Activated CD4-positive, alpha-beta T cell treated with anti-CD3 and anti-CD28 coated beads, Interleukin-2, amount 10 ng/mL, durations not matched to agents 7 days and 5 days (primary cell): ENCODE results near the gene YBX1. TPM values are rescaled to one million over a fixed set of nuclear protein-coding genes. Genes with fewer than 3 reads are reported as not detected.
"Not testable (repeated sequence)": the region's sequence is repeated elsewhere in the genome, so short reads cannot be mapped to it uniquely, and the experiment has no call there.

ENCODE experiments used
- CTCF ChIA-PET: fragments of 350-600 bp; sonication (Branson Sonifier 250); formaldehyde crosslinking; loops from one replicate; lab custom pipeline; 2021; ENCODE audit warnings: antibody characterized with exemption; lab: Charles Lee
- POLR2A ChIA-PET: fragments of 350-600 bp; sonication (Branson Sonifier 250); formaldehyde crosslinking; loops from one replicate; lab custom pipeline; 2021; ENCODE audit warnings: antibody characterized with exemption; lab: Charles Lee
- DNase-seq: peaks from one replicate; pipeline ENCODE4 v3.0.0-alpha.2; 2020
- H3K27ac Mint-ChIP-seq: one replicate; pipeline ENCODE4 v1.8.0; 2021; ENCODE audit warnings: mild to moderate bottlenecking, moderate library complexity, mixed read lengths
- H3K27me3 Mint-ChIP-seq: one replicate; pipeline ENCODE4 v1.8.0; 2021; ENCODE audit warnings: mixed read lengths
- H3K36me3 Mint-ChIP-seq: one replicate; pipeline ENCODE4 v1.8.0; 2021; ENCODE audit warnings: low read depth, mixed read lengths
- H3K4me1 Mint-ChIP-seq: one replicate; pipeline ENCODE4 v1.8.0; 2021; ENCODE audit warnings: mixed read lengths
- H3K4me3 Mint-ChIP-seq: one replicate; pipeline ENCODE4 v1.8.0; 2021; ENCODE audit warnings: mild to moderate bottlenecking, moderate library complexity, mixed read lengths
- H3K9me3 Mint-ChIP-seq: one replicate; pipeline ENCODE4 v1.8.0; 2021; ENCODE audit warnings: mixed read lengths
- total RNA-seq, 2 experiments: library from RNA; stranded (reverse); gene quantifications; one replicate each; pipeline ENCODE4 v1.2.3, GENCODE V29; 2021

Gene YBX1
- total RNA-seq, 2 experiments from 2014 or later = 607 to 643 TPM

DNA sequence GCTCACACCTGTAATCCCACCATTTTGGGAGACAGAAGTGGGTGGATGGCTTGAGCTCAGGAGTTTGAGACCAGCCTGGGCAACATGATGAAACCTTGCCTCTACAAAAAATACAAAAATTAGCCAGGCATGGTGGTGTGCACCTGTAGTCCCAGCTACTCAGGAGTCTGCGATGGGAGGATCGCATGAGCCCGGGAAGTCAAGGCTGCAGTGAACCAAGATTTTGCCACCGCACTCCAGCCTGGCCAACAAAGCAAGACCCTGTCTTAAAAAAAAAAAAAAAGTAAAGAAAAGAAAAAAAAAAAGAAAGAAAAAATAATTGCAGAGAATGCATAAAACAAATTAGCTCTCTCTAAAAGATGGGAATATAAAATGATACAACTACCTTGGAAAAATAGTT lies 43.6 kb downstream of the YBX1 start:
- CTCF ChIA-PET = interaction anchor here (0.6 kb wide), 2 partner anchors 244 to 1317 kb away, joined by 3 to 4 read pairs; no protein-coding TSS in a partner anchor
- not testable (repeated sequence) for H3K27ac Mint-ChIP-seq

DNA sequence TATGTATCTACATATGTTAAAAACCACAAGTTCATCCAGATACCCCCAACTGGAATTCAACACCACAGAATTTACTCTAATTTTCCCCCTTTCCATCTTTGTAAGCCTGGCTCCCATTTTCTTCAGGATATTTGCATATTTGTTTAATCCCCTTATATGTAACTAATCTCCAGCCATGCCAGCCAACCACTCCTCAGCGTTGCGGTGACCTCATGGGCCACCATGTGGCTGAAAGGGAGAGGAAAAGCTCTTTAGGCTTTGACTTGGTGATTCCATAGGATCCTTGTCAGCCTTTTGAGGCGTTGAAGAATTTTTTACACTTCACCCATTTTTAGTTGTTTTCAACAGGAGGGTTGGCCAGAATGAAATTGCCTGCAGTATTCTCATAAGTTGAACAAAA lies 47.8 kb downstream of the YBX1 start:
- H3K4me3 Mint-ChIP-seq = no peak overlapping the region
- no peaks in the 10 kb centered on the region for H3K9me3 Mint-ChIP-seq
- DNase-seq = no peak
- POLR2A ChIA-PET = no interaction called here
- no peak overlapping the region for H3K27ac Mint-ChIP-seq
- CTCF ChIA-PET = no interaction called here
- no peaks in the 10 kb centered on the region for H3K27me3 Mint-ChIP-seq
- H3K36me3 Mint-ChIP-seq = no peaks in the 10 kb centered on the region
- no peaks in the 10 kb centered on the region for H3K4me1 Mint-ChIP-seq

More for the DNA sequence above, 43.6 kb downstream of the YBX1 start:
- DNase-seq, H3K9me3 Mint-ChIP-seq, H3K36me3 Mint-ChIP-seq, H3K4me1 Mint-ChIP-seq, H3K27me3 Mint-ChIP-seq, H3K4me3 Mint-ChIP-seq, POLR2A ChIA-PET: not testable (repeated sequence)

- Mint-ChIP-seq H3K27me3 (no peaks in the 10 kb centered on the region), H3K9me3 (no peaks in the 10 kb centered on the region), H3K36me3 (no peaks in the 10 kb centered on the region), H3K4me1 (no peaks in the 10 kb centered on the region), H3K27ac (no peak overlapping the region), H3K4me3 (no peak overlapping the region)
- CTCF ChIA-PET = no interaction called here
- DNase-seq = peak; percentile 22
- POLR2A ChIA-PET = no interaction called here
Observed at GRCh38 chr1:42730988-42731387, 48.8 kb downstream of the YBX1 start.

- no peak for DNase-seq
- H3K9me3 Mint-ChIP-seq = no peaks in the 10 kb centered on the region
- H3K27me3 Mint-ChIP-seq = no peaks in the 10 kb centered on the region
- H3K27ac Mint-ChIP-seq = no peak overlapping the region
- H3K4me1 Mint-ChIP-seq = peaks cover 4% of the 10 kb centered on the region
- POLR2A ChIA-PET = no interaction called here
- no peaks in the 10 kb centered on the region for H3K36me3 Mint-ChIP-seq
- H3K4me3 Mint-ChIP-seq = no peak overlapping the region
- CTCF ChIA-PET = no interaction called here
Observed at GRCh38 chr1:42731585-42731984, 49.4 kb downstream of the YBX1 start.

DNA sequence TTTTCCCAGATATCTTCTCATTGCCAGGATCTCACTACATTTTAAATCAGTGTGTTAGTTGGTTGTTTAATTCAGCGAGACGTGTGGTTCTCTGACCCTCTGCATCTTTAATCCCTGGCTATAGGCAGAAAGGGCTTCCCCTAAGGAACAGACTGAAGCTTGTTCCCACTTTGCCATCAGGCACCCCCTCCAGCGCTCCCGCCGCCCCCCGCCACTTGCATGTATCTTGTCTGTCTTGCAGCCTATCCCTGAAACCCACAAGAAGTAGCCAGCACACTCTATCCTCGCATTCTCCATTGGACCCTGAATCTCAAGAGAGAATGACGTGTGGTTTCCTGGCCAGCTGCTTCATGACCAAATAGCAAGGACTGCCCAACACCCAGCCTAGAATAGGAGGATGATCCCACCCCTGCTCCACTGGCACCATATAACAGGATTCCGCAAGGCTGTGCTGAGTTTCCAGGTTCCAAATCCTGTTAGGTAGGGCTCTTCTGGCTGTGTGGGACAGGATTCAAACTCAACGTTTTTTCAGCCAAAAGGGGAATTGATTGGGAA lies 50.0 kb downstream of the YBX1 start:
- Mint-ChIP-seq H3K27ac (no peak overlapping the region), H3K4me3 (no peak overlapping the region), H3K36me3 (no peaks in the 10 kb centered on the region), H3K9me3 (no peaks in the 10 kb centered on the region), H3K27me3 (no peaks in the 10 kb centered on the region), H3K4me1 (peaks cover 10% of the 10 kb centered on the region)
- ChIA-PET POLR2A (no interaction called here), CTCF (interaction anchor here (1.2 kb wide), 1 partner anchor 15 kb away, joined by 3 read pairs; no protein-coding TSS in a partner anchor)
- DNase-seq = no peak

DNA sequence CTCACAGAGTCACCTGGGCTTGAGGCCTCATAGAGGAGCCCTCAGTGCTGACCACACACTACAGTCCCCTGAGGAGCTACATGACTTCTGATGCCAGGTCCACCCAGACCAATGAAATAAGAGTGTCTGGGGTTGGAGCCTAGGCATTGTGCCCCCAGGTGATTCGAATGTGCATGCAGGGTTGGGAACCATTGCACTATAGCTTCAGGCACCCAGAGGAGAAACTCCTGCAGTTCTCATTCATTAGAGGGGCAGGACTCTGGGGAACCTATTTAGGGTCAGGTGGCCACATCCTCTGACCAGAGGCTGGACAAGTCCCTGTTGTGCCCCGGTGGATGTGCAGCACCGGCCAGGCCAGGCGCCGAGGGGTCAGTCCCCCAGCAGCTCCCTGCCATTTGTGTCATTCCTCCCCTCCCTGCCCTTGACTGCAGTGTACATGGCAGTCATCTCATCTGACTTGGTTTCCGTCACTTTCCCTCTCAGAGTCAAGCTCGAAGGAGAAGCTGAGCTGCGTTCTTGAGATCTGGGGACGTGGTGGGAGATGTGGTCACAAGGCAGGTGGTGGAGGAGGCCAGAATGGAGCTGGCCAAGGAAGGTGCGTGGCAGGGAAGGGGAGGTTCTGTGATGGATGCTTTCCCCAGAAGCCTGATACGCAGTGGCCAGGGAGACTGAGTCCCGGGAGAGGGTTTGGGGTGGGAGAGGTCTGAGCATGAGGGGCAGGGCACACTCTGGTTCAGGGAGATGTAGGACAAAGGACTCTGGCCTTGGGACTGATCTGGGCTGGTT lies 51.4 kb downstream of the YBX1 start:
- CTCF ChIA-PET = interaction anchor here (1.8 kb wide), 1 partner anchor 13 kb away, joined by 9 read pairs; no protein-coding TSS in a partner anchor
- no peak overlapping the region for H3K4me3 Mint-ChIP-seq

GRCh38 chr1:42734201-42735035 lies 52.2 kb downstream of the YBX1 start:
- Mint-ChIP-seq H3K9me3 (no peaks in the 10 kb centered on the region), H3K27me3 (no peaks in the 10 kb centered on the region), H3K4me1 (peaks cover 13% of the 10 kb centered on the region), H3K4me3 (no peak overlapping the region), H3K27ac (no peak overlapping the region), H3K36me3 (no peaks in the 10 kb centered on the region)
- DNase-seq = no peak
- POLR2A ChIA-PET = interaction anchor here (0.6 kb wide), 1 partner anchor 1959 kb away, joined by 3 read pairs; no protein-coding TSS in a partner anchor
- CTCF ChIA-PET = interaction anchor here (1.8 kb wide), 1 partner anchor 12 kb away, joined by 9 read pairs; no protein-coding TSS in a partner anchor

More for the DNA sequence above, 51.4 kb downstream of the YBX1 start:
- no peaks in the 10 kb centered on the region for H3K36me3 Mint-ChIP-seq
- no peaks in the 10 kb centered on the region for H3K27me3 Mint-ChIP-seq
- POLR2A ChIA-PET = interaction anchor here (0.6 kb wide), 1 partner anchor 1958 kb away, joined by 3 read pairs; no protein-coding TSS in a partner anchor
- DNase-seq = no peak
- no peaks in the 10 kb centered on the region for H3K9me3 Mint-ChIP-seq
- peaks cover 13% of the 10 kb centered on the region for H3K4me1 Mint-ChIP-seq
- H3K27ac Mint-ChIP-seq = no peak overlapping the region

GRCh38 chr1:42735056-42735455 lies 52.8 kb downstream of the YBX1 start:
- H3K36me3 Mint-ChIP-seq = no peaks in the 10 kb centered on the region
- H3K4me3 Mint-ChIP-seq = no peak overlapping the region
- POLR2A ChIA-PET = no interaction called here

DNA sequence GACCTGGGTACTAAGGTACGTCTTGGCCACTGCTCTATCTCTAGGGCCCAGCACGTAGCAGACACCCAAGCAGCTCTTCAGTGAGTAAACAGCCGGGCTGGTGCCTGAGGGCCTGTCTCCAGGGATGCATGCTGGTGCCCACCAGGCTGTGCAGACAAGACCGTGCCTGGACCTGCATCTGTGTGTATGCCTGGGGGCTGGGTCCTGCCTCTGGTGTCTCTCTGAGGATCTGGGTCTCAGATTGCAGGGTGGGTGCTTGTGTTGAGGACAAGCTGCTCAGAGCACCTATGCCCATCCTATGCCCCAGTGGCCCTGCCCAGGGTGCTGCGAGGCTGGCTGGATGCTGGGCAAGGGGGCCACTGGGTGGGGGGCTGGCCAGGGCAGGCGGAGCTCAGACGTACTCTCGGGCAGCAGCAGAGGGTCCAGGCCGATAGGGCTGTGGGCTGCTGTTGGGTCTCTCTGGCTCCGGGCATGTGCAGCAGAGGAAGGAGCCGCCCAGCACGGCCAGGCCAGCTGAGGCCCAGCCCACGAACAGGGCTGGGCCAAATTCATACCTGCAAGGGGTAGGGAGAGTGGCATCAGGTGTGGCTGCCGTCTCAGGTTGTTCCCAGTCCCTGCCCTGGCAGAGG lies 53.4 kb downstream of the YBX1 start:
- Mint-ChIP-seq H3K9me3 (no peaks in the 10 kb centered on the region), H3K4me3 (no peak overlapping the region), H3K36me3 (no peaks in the 10 kb centered on the region), H3K27me3 (no peaks in the 10 kb centered on the region), H3K4me1 (peaks cover 13% of the 10 kb centered on the region), H3K27ac (no peak overlapping the region)
- no peak for DNase-seq
- CTCF ChIA-PET = interaction anchor here (0.6 kb wide), 1 partner anchor 122 kb away, joined by 3 read pairs; no protein-coding TSS in a partner anchor
- POLR2A ChIA-PET = no interaction called here

More at GRCh38 chr1:42735056-42735455, 52.8 kb downstream of the YBX1 start:
- peaks cover 13% of the 10 kb centered on the region for H3K4me1 Mint-ChIP-seq
- H3K27me3 Mint-ChIP-seq = no peaks in the 10 kb centered on the region
- no peaks in the 10 kb centered on the region for H3K9me3 Mint-ChIP-seq
- no peak overlapping the region for H3K27ac Mint-ChIP-seq
- CTCF ChIA-PET = no interaction called here
- DNase-seq = no peak

DNA sequence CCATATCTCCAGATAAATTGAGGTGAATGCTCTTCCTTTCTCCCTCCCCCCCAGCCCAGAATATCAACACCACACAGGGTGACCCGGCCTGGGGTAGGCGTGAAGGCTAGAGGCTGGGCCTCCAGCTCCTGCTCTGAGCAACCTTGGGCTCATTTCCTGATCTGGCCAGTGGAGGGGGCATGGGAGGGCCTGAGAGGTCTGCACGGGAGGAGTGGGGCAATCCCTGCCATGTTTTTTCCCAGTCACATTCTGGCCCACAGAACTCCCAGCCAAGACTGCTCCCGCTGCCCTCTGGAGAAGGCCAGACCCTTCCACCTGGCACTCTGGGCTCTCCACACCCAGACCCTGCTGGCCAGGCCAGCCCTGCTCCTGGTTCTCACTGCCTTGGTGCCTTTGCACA lies 53.9 kb downstream of the YBX1 start:
- ChIA-PET CTCF (interaction anchor here (0.6 kb wide), 1 partner anchor 123 kb away, joined by 3 read pairs; no protein-coding TSS in a partner anchor), POLR2A (no interaction called here)
- Mint-ChIP-seq H3K36me3 (no peaks in the 10 kb centered on the region), H3K9me3 (no peaks in the 10 kb centered on the region), H3K4me1 (peaks cover 13% of the 10 kb centered on the region), H3K27ac (no peak overlapping the region), H3K27me3 (no peaks in the 10 kb centered on the region), H3K4me3 (no peak overlapping the region)
- no peak for DNase-seq

GRCh38 chr1:42736571-42737200 lies 54.5 kb downstream of the YBX1 start:
- no peak overlapping the region for H3K4me3 Mint-ChIP-seq
- no peaks in the 10 kb centered on the region for H3K36me3 Mint-ChIP-seq
- peak overlapping the region; percentile 73 for H3K27ac Mint-ChIP-seq
- H3K4me1 Mint-ChIP-seq = peaks cover 13% of the 10 kb centered on the region
- H3K9me3 Mint-ChIP-seq = no peaks in the 10 kb centered on the region
- POLR2A ChIA-PET = no interaction called here
- DNase-seq = no peak
- H3K27me3 Mint-ChIP-seq = no peaks in the 10 kb centered on the region
- CTCF ChIA-PET = interaction anchor here (0.6 kb wide), 1 partner anchor 123 kb away, joined by 3 read pairs; no protein-coding TSS in a partner anchor

GRCh38 chr1:42737257-42737656 lies 55.0 kb downstream of the YBX1 start:
- H3K36me3 Mint-ChIP-seq = no peaks in the 10 kb centered on the region
- H3K4me1 Mint-ChIP-seq = peaks cover 13% of the 10 kb centered on the region
- CTCF ChIA-PET = no interaction called here
- no peak overlapping the region for H3K4me3 Mint-ChIP-seq
- peak; percentile 34 for DNase-seq
- H3K27ac Mint-ChIP-seq = peak overlapping the region; percentile 73
- no peaks in the 10 kb centered on the region for H3K27me3 Mint-ChIP-seq
- POLR2A ChIA-PET = no interaction called here
- no peaks in the 10 kb centered on the region for H3K9me3 Mint-ChIP-seq
